Right kidney (tissue), 9 donors: Measurements from ENCODE around the gene ISG15.

ENCODE experiments used
- DNase-seq: peaks from one replicate; pipeline ENCODE4 v3.0.0-alpha.2; 2016
- long read RNA-seq, 8 donors: transcript quantifications; one replicate each; lab custom pipeline, GENCODE V29; 2026

ISG15 gene
- long read RNA-seq, donor 1, transcript ISG15-201 (2 exons, 711 nt) = major isoform, 23 of 23 reads
- long read RNA-seq, donor 1, partial matches to known transcripts = 0 of 23 reads
- long read RNA-seq, donor 1, other reads (novel, unspliced or antisense) = 0 of 23 reads
- long read RNA-seq, donor 2, transcript ISG15-201 (2 exons, 711 nt) = major isoform, 15 of 15 reads
- long read RNA-seq, donor 2, partial matches to known transcripts = 0 of 15 reads
- long read RNA-seq, donor 2, other reads (novel, unspliced or antisense) = 0 of 15 reads
- long read RNA-seq, donor 3, transcript ISG15-201 (2 exons, 711 nt) = major isoform, 7 of 8 reads
- long read RNA-seq, donor 3, partial matches to known transcripts = 0 of 8 reads
- long read RNA-seq, donor 3, other reads (novel, unspliced or antisense) = 0 of 8 reads
- long read RNA-seq, donor 4, transcript ISG15-201 (2 exons, 711 nt) = major isoform, 13 of 13 reads
- long read RNA-seq, donor 4, partial matches to known transcripts = 0 of 13 reads
- long read RNA-seq, donor 4, other reads (novel, unspliced or antisense) = 0 of 13 reads
- long read RNA-seq, donor 5, transcript ISG15-201 (2 exons, 711 nt) = major isoform, 19 of 19 reads
- long read RNA-seq, donor 5, partial matches to known transcripts = 0 of 19 reads
- long read RNA-seq, donor 5, other reads (novel, unspliced or antisense) = 0 of 19 reads
- long read RNA-seq, donor 6, transcript ISG15-201 (2 exons, 711 nt) = major isoform, 17 of 22 reads
- long read RNA-seq, donor 6, partial matches to known transcripts = 5 of 22 reads
- long read RNA-seq, donor 6, other reads (novel, unspliced or antisense) = 0 of 22 reads
- long read RNA-seq, donor 7, transcript ISG15-201 (2 exons, 711 nt) = major isoform, 19 of 19 reads
- long read RNA-seq, donor 7, partial matches to known transcripts = 0 of 19 reads
- long read RNA-seq, donor 7, other reads (novel, unspliced or antisense) = 0 of 19 reads
- long read RNA-seq, donor 8, transcript ISG15-201 (2 exons, 711 nt) = major isoform, 18 of 18 reads
- long read RNA-seq, donor 8, partial matches to known transcripts = 0 of 18 reads
- long read RNA-seq, donor 8, other reads (novel, unspliced or antisense) = 0 of 18 reads

DNA sequence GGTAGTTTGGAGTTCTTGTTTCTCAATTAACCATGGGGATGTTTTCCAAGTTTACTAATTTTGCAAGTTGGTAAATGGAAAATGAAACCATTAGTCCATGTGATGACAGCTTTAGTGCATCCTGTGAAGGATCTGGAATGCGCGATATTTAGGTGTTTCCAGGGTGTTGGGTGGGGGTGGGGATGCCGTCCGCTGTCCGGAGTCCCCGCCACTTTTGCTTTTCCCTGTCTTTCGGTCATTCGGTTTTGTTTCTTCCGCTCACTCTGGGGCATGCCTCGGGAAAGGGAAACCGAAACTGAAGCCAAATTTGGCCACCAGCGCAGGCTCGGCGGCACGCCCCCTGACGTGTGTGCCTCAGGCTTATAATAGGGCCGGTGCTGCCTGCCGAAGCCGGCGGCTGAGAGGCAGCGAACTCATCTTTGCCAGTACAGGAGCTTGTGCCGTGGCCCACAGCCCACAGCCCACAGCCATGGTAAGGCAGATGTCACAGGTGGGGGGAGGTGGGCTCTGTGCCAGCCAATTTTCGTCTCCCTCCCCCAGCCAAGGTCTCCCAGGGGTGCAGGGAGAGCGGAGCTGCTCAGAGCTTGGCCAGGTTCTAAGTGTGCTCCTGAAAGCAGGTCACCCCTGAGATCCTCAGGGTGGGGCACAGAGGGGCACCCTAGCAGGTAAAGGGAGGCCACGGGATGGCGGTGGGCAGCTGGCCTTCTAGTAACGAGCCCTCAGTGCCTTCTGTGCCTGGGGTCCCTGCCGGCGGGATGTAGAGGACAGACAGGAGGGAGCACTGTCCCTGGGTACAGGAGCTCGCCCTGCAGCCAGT, at the start of gene ISG15:
Gene ISG15 (plus strand): TSS at position 393 of the 817 bp plus-strand sequence. CDS start 77 bp downstream, at position 470.
- DNase-seq = peak; percentile 77

- no peak for DNase-seq
Measured at GRCh38 chr1:963746-964525, 49.4 kb upstream of the ISG15 start.

DNA sequence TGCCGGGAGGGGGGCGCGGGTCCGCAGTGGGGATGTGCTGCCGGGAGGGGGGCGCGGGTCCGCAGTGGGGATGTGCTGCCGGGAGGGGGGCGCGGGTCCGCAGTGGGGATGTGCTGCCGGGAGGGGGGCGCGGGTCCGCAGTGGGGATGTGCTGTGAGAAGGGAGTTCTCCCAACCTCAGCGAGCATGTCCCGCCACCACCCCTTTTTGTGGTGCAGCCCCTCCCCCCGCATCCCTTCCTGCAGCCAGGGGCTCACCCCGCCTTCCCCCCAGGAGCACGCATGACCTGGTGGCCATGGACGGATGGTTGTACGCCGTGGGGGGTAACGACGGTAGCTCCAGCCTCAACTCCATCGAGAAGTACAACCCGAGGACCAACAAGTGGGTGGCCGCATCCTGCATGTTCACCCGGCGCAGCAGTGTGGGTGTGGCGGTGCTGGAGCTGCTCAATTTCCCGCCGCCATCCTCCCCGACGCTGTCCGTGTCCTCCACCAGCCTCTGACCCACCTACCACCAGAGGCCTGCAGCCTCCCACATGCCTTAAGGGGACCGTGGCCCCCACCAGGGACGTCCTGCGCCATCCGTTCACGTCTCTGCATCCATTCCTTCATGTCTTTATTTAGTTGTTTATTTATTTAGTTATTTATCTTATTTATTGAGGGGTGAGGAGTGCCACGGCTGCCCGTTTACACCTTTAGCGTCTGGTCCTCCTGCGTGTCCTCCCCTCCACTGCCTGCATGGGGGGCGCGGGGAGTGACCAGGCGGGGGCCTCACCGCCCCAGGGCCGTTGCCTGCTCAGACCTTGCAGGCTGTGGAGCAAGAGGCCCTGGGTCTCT, 48.4 kb upstream of the ISG15 start:
- no peak for DNase-seq

- no peak for DNase-seq
Measured at GRCh38 chr1:965526-966134, 47.7 kb upstream of the ISG15 start.

DNA sequence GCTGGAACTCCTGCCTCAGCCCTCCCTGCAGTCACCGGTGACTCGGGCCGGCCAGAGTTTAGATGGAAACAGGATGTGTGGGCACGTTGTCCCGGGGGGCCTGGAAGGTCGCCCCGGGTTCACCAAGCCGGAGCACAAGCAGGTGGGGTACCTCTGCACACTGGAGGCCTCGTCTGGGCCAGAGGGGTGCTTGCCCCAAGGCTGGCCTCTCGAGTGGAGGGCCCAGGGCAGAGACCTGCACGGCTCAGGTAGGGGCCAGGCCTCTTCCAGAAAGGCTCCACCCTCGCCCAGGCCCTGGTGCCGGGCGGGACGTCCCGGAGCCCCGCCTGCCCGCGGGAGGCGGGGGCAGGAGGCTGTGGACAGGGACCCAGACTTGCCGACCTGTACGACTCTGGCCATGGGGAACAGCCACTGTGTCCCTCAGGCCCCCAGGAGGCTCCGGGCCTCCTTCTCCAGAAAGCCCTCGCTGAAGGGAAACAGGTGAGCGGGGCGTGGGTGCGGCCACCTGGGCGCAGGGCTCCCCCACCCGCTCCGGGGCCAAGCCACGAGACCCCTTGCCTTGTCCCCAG, 47.1 kb upstream of the ISG15 start, which contains the start of gene PLEKHN1:
Gene PLEKHN1 (plus strand): TSS at position 348 of the 569 bp plus-strand sequence. CDS start 50 bp downstream, at position 398.
- DNase-seq = no peak

DNA sequence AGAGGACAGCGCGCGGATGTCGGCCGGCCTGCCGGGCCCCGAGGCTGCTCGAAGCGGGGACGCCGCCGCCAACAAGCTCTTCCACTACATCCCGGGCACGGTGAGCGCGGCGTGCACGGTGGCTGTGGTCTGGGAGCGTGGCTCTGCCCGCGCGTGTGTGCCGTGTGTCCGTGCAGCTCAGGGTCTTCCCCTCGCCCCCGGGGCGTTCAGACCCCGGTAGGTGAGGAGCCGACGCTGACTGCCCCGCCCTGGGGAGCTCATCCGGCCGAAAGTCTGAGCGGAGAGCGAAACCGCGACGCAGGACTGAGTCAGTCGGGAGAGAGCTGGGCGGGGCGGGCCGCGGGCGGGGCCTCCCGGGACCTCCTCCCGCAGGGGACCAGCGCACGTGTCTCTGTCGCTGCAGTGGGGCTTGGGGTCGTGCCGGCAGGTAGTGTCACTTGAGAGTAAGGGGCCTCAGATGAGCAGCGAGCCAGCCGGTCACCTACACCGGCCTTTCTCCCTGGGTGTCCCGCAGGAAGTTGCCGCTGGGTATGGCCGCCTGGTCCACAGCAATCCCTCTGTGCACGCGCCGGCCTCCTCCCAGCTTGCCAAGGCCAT, 46.5 kb upstream of the ISG15 start:
- DNase-seq = peak; percentile 75

DNA sequence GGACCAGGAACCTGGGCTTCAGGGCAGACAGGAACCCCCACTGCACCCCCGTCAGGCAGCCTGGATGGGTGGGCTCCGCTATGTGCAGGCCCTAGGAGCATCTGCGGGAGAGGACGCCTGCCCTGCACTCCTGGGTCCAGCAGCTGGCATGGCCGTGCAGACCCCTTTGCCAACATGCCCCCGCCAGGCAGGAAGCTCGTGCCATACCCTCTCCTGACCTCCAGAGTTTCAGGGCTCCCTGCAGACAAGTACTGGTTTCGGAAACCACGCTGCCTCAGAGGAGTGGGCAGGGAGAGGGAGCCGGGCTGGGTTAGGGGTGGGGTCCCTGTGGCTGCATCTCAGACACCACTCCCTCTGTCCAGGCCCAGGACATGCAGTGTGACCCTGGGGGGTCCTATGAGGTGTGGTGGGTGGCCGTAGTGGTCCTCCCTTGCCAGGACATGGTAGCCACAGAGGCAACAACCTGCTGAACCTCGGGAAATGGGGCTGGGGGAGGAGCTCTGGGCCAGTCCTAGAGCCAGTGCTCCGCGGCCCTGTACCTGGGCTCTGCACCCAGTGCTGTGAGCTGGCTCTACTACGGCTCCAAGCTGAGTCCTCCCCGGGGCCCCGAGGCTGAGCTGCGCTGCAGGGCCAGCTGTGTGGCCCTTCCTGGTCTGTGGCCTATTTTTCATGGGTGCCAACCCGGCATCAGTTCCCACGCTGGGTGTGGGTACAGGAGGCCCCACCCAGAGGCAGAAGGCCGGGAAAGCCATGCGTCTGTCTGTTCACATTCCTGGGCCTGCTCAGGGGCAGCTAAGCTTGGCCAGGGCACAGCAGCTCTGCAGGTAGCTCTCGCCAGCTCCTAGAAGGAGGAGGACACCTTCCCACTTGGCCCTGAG, 45.6 kb upstream of the ISG15 start:
- no peak for DNase-seq

- DNase-seq = no peak
Measured at GRCh38 chr1:969260-969855, 43.9 kb upstream of the ISG15 start.

DNA sequence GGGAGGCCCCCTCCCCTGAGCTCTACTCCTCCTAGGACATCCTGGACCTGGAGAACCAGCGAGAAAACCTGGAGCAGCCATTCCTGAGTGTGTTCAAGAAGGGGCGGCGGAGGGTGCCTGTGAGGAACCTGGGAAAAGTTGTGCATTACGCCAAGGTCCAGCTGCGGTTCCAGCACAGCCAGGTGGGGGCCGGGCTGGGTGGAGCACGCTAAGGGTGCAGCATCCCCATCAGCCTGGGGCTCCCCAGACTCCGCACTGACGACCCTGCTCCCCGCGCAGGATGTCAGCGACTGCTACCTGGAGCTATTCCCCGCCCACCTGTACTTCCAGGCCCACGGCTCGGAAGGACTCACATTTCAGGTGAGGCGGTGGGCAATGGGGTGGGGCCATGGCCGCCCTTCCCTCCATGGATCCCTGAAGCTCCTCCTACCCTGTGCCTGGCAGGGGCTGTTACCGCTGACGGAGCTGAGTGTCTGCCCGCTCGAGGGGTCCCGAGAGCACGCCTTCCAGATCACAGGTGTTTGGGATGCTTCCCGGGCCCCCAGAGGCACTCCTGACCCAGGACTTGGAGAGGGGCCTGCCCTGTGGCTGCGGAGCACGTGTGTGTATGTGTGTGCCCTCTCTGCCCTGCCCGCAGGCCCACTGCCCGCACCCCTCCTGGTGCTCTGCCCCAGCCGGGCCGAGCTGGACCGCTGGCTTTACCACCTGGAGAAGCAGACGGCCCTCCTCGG, 42.9 kb upstream of the ISG15 start:
- DNase-seq = no peak

GRCh38 chr1:970973-971730, 42.1 kb upstream of the ISG15 start:
- no peak for DNase-seq

DNA sequence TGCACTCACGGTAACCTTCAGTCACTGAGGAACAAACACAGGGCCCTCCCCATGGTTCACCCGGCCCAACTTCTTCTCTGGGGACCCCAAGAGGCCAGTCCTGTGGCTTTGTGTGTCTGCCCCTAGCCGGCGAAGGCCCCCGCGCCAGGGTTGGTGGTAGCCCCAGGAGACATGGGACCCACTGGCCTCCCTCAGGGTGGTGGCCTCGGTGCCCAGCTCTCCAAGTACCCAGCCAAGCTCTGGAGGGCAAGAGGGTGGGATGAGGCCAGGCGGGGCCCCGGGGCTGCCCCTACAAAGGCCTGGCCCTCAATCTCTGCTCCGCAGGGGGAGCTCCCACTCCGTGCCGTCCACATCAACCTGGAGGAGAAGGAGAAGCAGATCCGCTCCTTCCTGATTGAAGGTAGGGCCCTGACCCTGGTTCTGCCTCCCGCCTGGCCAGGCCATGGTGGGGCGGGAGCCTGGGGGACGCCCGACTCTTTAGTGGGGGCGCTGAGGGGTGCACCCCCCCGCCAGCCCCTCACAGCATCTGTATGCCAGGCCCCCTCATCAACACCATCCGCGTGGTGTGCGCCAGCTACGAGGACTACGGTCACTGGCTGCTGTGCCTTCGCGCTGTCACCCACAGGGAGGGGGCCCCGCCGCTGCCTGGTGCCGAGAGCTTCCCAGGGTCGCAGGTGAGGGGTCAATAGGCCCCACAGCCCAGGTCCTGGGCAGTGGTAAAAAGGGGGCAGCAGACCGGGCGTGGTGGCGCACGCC, 41.4 kb upstream of the ISG15 start:
- DNase-seq = no peak

- DNase-seq = no peak
Measured at GRCh38 chr1:972726-973458, 40.4 kb upstream of the ISG15 start.

- DNase-seq = no peak
Measured at GRCh38 chr1:973459-974292, 39.6 kb upstream of the ISG15 start.
